ENCODE measurements around the gene ITGB6. TPM values are rescaled to one million over a fixed set of nuclear protein-coding genes. Genes with fewer than 3 reads are reported as not detected.
A peak's percentile ranks its signal among the peaks of the same experiment; 100 is the strongest.

Gene ITGB6
- total RNA-seq, 2 experiments from 2014 or later: not detected

- intact Hi-C loops (cut with micrococcal nuclease): loop anchor here (1.0 to 10.0 kb wide), 8 partner anchors 9 to 933 kb away; partner anchors contain the start of genes MARCHF7 and WDSUB1
- Mint-ChIP-seq H3K9me3 (no peaks in the 10 kb centered on the region), H3K4me1 (ENCODE audit: low read depth) (peaks cover 47% of the 10 kb centered on the region), H3K27me3 (ENCODE audit: low read depth) (peaks cover 9% of the 10 kb centered on the region), H3K27ac (no peak overlapping the region), H3K4me3 (no peak overlapping the region), H3K36me3 (ENCODE audit: low read depth) (no peaks in the 10 kb centered on the region)
- CTCF ChIA-PET: interaction anchor here (1.4 to 3.0 kb wide), 4 partner anchors 11 to 109 kb away, joined by 3 to 27 read pairs (median 8); no protein-coding TSS in a partner anchor
- peak; percentile 26 for DNase-seq
Measured at GRCh38 chr2:160220026-160220425, 20.0 kb upstream of the ITGB6 start.

DNA sequence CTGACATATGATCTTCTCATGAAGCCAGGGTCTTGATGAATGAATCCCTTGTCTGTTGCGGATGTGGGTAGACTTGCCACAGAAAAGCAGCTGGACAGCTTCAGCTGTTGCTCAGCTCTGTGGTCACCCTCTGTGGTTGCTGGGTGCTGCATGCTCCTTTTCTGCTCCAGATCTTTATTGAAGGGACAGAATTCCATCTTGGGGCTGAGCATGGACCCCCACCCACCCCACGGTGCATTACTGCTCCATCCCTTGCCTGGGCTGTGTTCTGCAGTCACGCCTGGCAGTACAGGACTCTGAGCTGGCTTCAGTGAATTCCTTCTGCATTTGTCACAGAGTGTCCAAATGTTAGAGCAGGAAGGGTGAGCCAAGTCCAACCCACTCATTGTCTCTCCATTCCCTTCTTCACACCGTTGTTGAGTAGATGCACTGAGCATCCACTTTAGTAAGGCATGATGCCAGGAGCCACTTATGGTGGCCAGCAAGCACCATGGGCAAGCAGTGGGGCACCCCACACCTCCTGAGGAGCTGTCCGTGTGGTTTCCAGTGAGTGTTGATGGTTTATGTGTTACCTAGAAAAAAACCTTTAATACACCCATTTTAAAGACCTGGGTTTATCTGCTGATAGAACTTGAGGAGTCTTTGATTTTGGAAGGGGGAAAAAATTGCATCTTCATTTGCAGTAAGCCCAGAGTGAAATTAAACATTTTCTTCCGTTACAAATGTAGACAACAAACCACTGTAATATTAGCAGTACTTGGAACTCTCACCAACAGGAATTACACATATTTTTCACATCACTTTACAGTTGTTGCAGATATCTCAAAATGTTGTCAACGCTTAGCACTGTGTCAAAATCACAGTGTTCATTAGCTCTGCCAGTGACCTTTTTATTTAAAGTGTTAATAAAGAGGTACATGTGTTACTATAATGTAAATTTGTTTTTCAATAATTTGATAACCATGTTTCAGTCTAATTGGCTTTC is 14.7 kb upstream of the ITGB6 start:
- no peaks in the 10 kb centered on the region for H3K36me3 Mint-ChIP-seq (ENCODE audit: low read depth)
- no peak overlapping the region for H3K4me3 Mint-ChIP-seq
- CTCF ChIA-PET: no interaction called here
- intact Hi-C loops (cut with micrococcal nuclease): no loop called here
- no peaks in the 10 kb centered on the region for H3K9me3 Mint-ChIP-seq
- no peak for DNase-seq
- H3K27me3 Mint-ChIP-seq (ENCODE audit: low read depth): peaks cover 11% of the 10 kb centered on the region
- H3K27ac Mint-ChIP-seq: no peak overlapping the region
- peaks cover 11% of the 10 kb centered on the region for H3K4me1 Mint-ChIP-seq (ENCODE audit: low read depth)

- no peaks in the 10 kb centered on the region for H3K9me3 Mint-ChIP-seq
- no peaks in the 10 kb centered on the region for H3K36me3 Mint-ChIP-seq (ENCODE audit: low read depth)
- intact Hi-C loops (cut with micrococcal nuclease): no loop called here
- H3K4me3 Mint-ChIP-seq: no peak overlapping the region
- peaks cover 11% of the 10 kb centered on the region for H3K27me3 Mint-ChIP-seq (ENCODE audit: low read depth)
- H3K4me1 Mint-ChIP-seq (ENCODE audit: low read depth): peaks cover 16% of the 10 kb centered on the region
- no peak overlapping the region for H3K27ac Mint-ChIP-seq
- DNase-seq: no peak
- CTCF ChIA-PET: no interaction called here
Measured at GRCh38 chr2:160213511-160213910, 13.4 kb upstream of the ITGB6 start.

- intact Hi-C loops (cut with micrococcal nuclease): loop anchor here (1.0 to 2.0 kb wide), 3 partner anchors 10 to 784 kb away; no protein-coding TSS in a partner anchor
- peak; percentile 90 for DNase-seq
- peaks cover 29% of the 10 kb centered on the region for H3K4me1 Mint-ChIP-seq (ENCODE audit: low read depth)
- no peak overlapping the region for H3K4me3 Mint-ChIP-seq
- CTCF ChIA-PET: interaction anchor here (0.8 to 4.2 kb wide), 6 partner anchors 9 to 114 kb away, joined by 3 to 27 read pairs (median 7); no protein-coding TSS in a partner anchor
- H3K36me3 Mint-ChIP-seq (ENCODE audit: low read depth): no peaks in the 10 kb centered on the region
- no peaks in the 10 kb centered on the region for H3K9me3 Mint-ChIP-seq
- H3K27me3 Mint-ChIP-seq (ENCODE audit: low read depth): peaks cover 7% of the 10 kb centered on the region
- H3K27ac Mint-ChIP-seq: no peak overlapping the region
Measured at GRCh38 chr2:160210599-160211138, 10.6 kb upstream of the ITGB6 start.

DNA sequence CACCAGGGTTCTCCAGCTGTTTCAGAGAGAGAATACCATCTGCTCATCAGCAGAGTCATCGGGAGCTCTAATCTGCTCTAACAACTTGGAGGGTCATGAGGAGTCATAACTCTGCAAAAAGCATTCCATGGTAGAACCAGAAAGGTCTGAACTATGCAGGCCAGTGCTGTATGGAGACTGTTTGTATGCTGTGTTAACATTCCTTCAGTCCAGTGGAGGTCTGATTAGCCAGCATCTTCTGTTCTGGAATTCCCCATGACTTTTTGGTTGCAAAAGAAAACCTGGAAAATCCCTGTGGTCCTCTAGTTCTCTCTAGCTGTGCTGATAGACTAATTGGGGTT is 9.4 kb upstream of the ITGB6 start:
- H3K36me3 Mint-ChIP-seq (ENCODE audit: low read depth): no peaks in the 10 kb centered on the region
- no peak overlapping the region for H3K4me3 Mint-ChIP-seq
- H3K27ac Mint-ChIP-seq: no peak overlapping the region
- peaks cover 29% of the 10 kb centered on the region for H3K4me1 Mint-ChIP-seq (ENCODE audit: low read depth)
- H3K27me3 Mint-ChIP-seq (ENCODE audit: low read depth): peaks cover 4% of the 10 kb centered on the region
- CTCF ChIA-PET: interaction anchor here (0.6 to 4.2 kb wide), 7 partner anchors 10 to 783 kb away, joined by 3 to 27 read pairs (median 3); no protein-coding TSS in a partner anchor
- H3K9me3 Mint-ChIP-seq: no peaks in the 10 kb centered on the region
- DNase-seq: no peak
- intact Hi-C loops (cut with micrococcal nuclease): loop anchor here (1.0 kb wide), 1 partner anchor 15 kb away; no protein-coding TSS in a partner anchor

DNA sequence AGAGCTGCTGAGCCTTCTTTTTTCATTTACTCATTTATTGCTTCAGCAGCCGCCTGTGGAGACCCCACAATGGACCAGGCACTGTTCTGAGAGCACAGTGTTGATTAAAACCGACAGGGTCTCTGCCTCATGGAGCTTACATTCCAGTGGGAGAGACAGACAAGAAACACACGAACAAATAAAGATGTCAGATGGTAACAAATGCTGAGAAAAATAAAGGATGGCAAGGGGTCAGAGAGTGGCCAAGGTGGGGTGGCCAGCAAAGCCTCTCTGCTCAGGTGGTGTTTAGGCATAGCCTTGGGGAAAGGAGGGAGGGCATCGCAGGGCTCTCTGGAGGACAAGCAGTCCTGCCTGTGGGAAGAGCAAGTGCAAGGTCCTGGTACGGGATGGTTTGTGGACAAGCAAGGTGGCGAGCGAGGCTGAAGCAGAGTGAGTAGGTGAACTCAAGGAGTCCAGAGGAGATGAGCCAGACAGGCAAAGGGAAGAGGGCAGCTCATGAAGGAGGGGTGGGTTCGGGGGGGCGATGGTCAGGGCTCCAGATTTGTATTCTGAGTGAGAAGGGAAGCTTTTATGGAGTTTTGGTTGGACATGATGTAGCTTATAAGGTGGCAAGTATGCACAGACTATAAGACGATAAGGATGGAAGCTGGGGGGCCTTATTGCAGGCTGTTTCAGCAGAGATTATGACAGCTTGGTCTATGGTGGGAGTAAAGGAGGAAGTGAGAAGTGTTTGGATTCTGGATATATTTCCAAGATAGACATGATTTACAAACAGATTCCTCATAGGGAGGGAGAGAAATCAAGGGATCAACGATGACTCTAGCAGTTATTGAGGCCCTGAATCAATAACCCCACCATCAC is 8.8 kb upstream of the ITGB6 start:
- intact Hi-C loops (cut with micrococcal nuclease): loop anchor here (1.0 kb wide), 1 partner anchor 15 kb away; no protein-coding TSS in a partner anchor
- H3K36me3 Mint-ChIP-seq (ENCODE audit: low read depth): no peaks in the 10 kb centered on the region
- peaks cover 29% of the 10 kb centered on the region for H3K4me1 Mint-ChIP-seq (ENCODE audit: low read depth)
- no peak for DNase-seq
- peaks cover 1% of the 10 kb centered on the region for H3K27me3 Mint-ChIP-seq (ENCODE audit: low read depth)
- no peaks in the 10 kb centered on the region for H3K9me3 Mint-ChIP-seq
- H3K4me3 Mint-ChIP-seq: no peak overlapping the region
- no peak overlapping the region for H3K27ac Mint-ChIP-seq
- CTCF ChIA-PET: interaction anchor here (0.6 to 4.2 kb wide), 6 partner anchors 11 to 784 kb away, joined by 3 to 27 read pairs (median 6); no protein-coding TSS in a partner anchor

- Mint-ChIP-seq H3K27ac (no peak overlapping the region), H3K9me3 (no peaks in the 10 kb centered on the region), H3K36me3 (ENCODE audit: low read depth) (no peaks in the 10 kb centered on the region), H3K4me3 (no peak overlapping the region), H3K27me3 (ENCODE audit: low read depth) (no peaks in the 10 kb centered on the region), H3K4me1 (ENCODE audit: low read depth) (peaks cover 29% of the 10 kb centered on the region)
- intact Hi-C loops (cut with micrococcal nuclease): no loop called here
- CTCF ChIA-PET: interaction anchor here (0.6 to 4.2 kb wide), 4 partner anchors 11 to 847 kb away, joined by 3 to 27 read pairs (median 3); no protein-coding TSS in a partner anchor
- no peak for DNase-seq
Measured at GRCh38 chr2:160207804-160208654, 8.0 kb upstream of the ITGB6 start.

DNA sequence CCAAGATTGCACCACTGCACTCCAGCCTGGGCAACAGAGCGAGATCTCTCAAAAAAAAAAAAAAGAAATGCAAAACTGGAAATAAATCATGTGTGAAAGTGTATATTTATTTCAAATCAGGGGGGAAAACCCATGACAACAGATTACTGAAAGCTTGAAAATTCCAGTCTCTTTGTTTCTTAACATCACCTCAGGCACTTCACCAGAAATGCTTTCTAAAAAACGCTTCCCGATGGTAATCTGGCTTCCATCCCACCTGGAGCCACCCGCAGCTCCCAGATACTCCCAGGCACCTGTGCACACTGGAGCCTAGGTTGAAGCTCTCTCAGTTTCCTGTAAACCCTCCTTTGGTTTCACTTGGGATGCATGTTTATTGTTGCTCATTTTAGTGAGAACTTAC is 7.2 kb upstream of the ITGB6 start:
- CTCF ChIA-PET: interaction anchor here (0.6 to 4.2 kb wide), 3 partner anchors 12 to 848 kb away, joined by 3 to 27 read pairs (median 3); no protein-coding TSS in a partner anchor
- intact Hi-C loops (cut with micrococcal nuclease): no loop called here
- Mint-ChIP-seq H3K4me1 (ENCODE audit: low read depth) (peaks cover 29% of the 10 kb centered on the region), H3K27me3 (ENCODE audit: low read depth) (no peaks in the 10 kb centered on the region), H3K9me3 (no peaks in the 10 kb centered on the region), H3K4me3 (no peak overlapping the region), H3K27ac (peak overlapping the region; percentile 51), H3K36me3 (ENCODE audit: low read depth) (no peaks in the 10 kb centered on the region)
- no peak for DNase-seq

DNA sequence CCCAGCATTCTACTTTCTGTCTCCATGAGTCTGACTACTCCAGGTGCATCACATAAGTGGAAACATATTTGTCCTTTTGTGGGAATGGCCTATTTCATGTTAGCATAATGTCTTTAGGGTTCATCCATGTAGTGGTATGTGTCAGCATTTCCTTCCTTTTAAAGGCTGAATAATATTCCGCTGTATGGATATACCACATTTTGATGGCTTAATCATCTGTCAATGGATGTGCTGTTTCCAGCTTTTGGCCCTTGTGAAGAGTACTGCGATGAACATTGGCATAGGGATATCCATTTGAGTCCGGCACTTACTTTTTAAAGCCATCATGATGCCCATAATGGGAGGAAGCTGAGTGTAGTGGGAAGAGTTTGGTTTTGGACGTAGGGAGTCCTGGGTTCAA is 6.4 kb upstream of the ITGB6 start:
- H3K27ac Mint-ChIP-seq: no peak overlapping the region
- no peak for DNase-seq
- no peaks in the 10 kb centered on the region for H3K27me3 Mint-ChIP-seq (ENCODE audit: low read depth)
- no peaks in the 10 kb centered on the region for H3K9me3 Mint-ChIP-seq
- H3K36me3 Mint-ChIP-seq (ENCODE audit: low read depth): no peaks in the 10 kb centered on the region
- H3K4me1 Mint-ChIP-seq (ENCODE audit: low read depth): peaks cover 29% of the 10 kb centered on the region
- intact Hi-C loops (cut with micrococcal nuclease): no loop called here
- H3K4me3 Mint-ChIP-seq: no peak overlapping the region
- CTCF ChIA-PET: interaction anchor here (1.3 kb wide), 1 partner anchor 97 kb away, joined by 4 read pairs; no protein-coding TSS in a partner anchor

- no peaks in the 10 kb centered on the region for H3K36me3 Mint-ChIP-seq (ENCODE audit: low read depth)
- intact Hi-C loops (cut with micrococcal nuclease): no loop called here
- CTCF ChIA-PET: interaction anchor here (0.8 to 1.3 kb wide), 2 partner anchors 95 to 96 kb away, joined by 3 to 4 read pairs; no protein-coding TSS in a partner anchor
- H3K27me3 Mint-ChIP-seq (ENCODE audit: low read depth): no peaks in the 10 kb centered on the region
- peak; percentile 29 for DNase-seq
- no peaks in the 10 kb centered on the region for H3K9me3 Mint-ChIP-seq
- H3K4me3 Mint-ChIP-seq: no peak overlapping the region
- H3K4me1 Mint-ChIP-seq (ENCODE audit: low read depth): peaks cover 23% of the 10 kb centered on the region
- H3K27ac Mint-ChIP-seq: no peak overlapping the region
Measured at GRCh38 chr2:160205505-160205904, 5.4 kb upstream of the ITGB6 start.

GRCh38 chr2:160203422-160203821 is 3.4 kb upstream of the ITGB6 start:
- intact Hi-C loops (cut with micrococcal nuclease): no loop called here
- no peak for DNase-seq
- Mint-ChIP-seq H3K9me3 (no peaks in the 10 kb centered on the region), H3K4me3 (no peak overlapping the region), H3K4me1 (ENCODE audit: low read depth) (peaks cover 15% of the 10 kb centered on the region), H3K27me3 (ENCODE audit: low read depth) (no peaks in the 10 kb centered on the region), H3K27ac (no peak overlapping the region), H3K36me3 (ENCODE audit: low read depth) (no peaks in the 10 kb centered on the region)
- CTCF ChIA-PET: no interaction called here

Data from activated naive CD4-positive, alpha-beta T cell treated with anti-CD3 and anti-CD28 coated beads for 36 hours (primary cell).